Stimulated activated CD4-positive, alpha-beta T cell treated with anti-CD3 and anti-CD28 coated beads, Interleukin-15, amount 100 ng/mL, for 1 hour (primary cell): Measurements from ENCODE around the gene ANKRD23.
A peak's percentile ranks its signal among the peaks of the same experiment; 100 is the strongest.

Source experiments
- DNase-seq, 2 donors: peaks; one replicate each; pipeline ENCODE4 v3.0.0-alpha.2; 2020; ENCODE audit warnings: low read depth in 1 of 2, low spot score in 1 of 2

ANKRD23 gene

GRCh38 chr2:96839875-96840850 is 3.7 kb downstream of the ANKRD23 start:
- no peak for DNase-seq

DNA sequence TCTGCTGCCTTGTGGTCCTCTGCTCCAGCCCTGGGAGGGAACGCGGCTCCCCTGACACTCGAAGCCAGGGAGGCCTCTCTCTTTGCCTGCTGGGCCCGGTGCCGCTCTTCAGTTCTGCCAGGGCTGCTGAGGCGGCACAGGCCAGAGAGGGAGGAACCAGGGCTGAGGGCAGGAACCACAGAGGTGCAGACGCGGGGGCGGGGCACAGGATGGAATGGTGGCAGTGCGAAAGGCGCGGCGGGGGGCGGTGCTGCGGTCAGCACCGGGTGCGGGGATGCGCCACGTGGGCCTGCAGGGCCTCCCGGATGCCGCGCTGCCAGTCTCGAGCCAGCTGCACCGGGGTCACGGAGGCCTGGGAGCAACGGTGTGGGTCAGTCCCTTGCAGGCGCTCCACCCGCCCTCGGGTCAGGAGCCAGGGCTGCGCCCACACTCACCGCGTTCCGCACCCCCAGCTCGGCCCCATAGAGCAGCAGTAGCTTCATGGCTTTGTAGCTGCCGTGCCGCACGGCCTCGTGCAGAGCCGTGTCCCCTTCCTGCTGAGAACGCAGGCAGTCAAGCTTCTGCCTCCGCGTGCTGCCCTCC is 4.4 kb downstream of the ANKRD23 start:
- DNase-seq = peak; percentile 61

DNA sequence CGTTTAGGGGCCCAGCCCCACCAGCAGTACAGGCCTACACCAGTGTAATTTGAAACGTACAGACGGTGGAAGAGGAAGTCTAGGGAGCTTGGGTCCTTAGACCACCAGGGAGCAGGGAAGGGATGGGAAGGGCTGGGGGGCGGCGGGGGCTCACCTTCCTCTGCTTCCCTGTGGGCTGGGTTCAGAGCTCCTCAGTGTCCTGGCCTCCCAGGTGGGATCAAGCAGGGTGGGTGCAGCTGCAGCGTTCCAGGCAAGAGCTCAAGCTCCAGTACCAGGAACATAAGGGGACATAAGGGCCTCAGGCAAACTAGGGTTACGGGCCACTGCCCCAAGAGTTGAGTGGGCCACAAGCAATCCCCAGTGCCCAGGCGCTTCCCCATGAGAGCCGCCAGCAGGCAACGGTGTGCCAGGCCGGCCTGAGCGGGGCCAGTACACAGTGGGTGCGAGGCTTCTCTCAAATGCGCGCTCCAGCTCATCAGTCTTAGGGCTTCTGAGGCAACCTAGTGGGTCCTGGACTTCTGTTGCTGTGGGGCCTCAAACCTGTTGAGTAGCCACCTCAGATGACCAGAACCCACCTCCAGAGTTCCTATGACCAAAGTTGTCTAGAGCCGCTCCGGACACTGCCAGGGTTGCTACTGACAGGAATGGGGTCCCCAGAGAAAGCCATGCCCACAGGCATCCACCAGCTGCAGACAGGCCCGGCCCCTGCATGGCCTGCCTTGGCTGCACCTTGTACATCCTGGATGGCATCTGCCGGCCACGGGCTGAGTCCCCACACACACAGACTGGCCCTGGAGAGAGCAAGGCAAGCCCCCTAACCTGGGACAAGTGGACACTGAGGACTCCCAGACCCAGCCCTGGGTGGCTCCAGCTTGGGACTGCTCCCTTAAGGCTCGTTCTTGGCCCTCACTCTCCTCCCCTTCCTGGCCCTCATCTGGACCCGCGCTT is 5.2 kb downstream of the ANKRD23 start:
- DNase-seq = no peak

DNA sequence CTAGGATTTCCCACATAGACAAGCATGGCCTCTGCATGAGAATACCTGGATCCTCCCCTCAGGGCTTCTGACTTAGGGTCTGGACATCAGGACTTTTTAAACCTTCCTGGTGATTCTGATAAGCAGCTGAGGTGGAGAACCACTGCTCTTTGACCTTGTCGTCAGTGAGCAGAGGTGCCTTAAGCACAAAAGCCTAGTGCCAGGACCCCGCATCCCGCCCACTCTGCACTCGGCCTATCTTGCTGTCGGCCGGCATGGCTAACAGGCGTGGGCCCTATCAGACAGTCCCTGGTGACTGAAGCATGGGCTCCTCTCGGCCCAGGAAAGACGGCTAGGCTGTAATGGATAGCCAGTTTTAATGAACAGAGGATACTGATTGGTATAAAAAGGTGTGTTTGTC is 6.2 kb downstream of the ANKRD23 start:
- DNase-seq = no peak

GRCh38 chr2:96835830-96836229 is 8.0 kb downstream of the ANKRD23 start:
- DNase-seq = no peak

- DNase-seq = no peak
These were observed 10.9 kb downstream of the ANKRD23 start for GRCh38 chr2:96832754-96833507.

DNA sequence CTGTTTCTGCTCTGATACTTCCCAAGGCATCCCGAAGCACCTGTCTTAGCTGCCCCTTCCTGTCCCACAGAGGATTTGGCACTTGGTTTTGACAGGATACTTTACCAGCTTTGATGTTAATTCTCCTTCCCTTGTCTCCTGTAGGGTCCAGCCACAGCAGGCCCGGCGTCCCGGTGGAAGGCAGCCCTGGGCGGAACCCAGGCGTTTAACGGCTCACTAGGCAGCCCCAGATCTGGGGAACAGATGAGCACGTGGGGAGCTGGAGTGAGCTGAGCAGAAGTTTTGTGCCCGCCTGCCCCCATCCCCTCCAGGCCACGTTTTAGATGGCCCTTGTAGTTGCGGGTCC is 11.4 kb downstream of the ANKRD23 start:
- DNase-seq = no peak

- no peak for DNase-seq
These were observed 12.1 kb downstream of the ANKRD23 start for GRCh38 chr2:96831679-96832078.

GRCh38 chr2:96830044-96830562 is 13.7 kb downstream of the ANKRD23 start:
- no peak for DNase-seq

- DNase-seq = no peak
These were observed 14.9 kb downstream of the ANKRD23 start for GRCh38 chr2:96828874-96829273.

DNA sequence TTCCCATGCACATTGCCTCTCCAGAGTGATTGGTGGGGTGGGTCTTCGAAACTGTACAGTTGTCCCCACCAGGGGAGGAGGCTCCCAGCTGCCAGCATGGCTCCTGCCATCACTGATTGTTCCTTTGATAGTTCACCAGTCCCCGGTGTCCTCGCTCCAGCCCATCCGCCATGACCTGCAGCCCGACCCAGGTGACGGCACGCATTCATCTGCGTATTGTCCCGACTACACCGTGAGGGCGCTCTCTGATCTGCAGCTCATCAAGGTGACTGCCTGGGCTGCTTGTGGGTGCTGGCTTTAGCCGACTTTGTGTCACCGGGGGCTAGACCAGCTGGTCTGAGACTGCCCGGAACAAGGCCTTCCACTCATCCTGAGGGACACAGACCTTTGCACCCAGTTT is 15.4 kb downstream of the ANKRD23 start:
- no peak for DNase-seq

- no peak for DNase-seq
These were observed 17.1 kb downstream of the ANKRD23 start for GRCh38 chr2:96826546-96827278.

DNA sequence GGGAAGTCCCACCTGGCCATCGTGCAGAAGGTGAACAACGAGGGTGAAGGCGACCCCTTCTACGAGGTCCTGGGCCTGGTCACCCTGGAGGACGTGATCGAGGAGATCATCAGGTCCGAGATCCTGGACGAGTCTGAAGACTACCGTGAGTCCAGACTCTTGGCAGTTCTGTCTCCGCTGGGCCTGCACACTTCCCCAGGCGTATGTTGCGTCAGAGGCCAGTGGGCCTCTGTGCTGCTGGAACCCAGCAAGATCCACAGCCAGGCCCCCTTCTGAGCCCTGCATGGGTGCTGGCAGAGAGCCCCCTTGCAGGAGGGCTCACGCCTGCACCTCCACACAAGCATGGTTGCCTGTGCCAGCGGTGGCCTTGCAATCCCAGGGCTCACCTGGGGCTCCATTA is 18.8 kb downstream of the ANKRD23 start:
- DNase-seq = no peak

GRCh38 chr2:96824079-96824870 is 19.5 kb downstream of the ANKRD23 start:
- no peak for DNase-seq

GRCh38 chr2:96823198-96823597 is 20.6 kb downstream of the ANKRD23 start:
- no peak for DNase-seq

- no peak for DNase-seq
These were observed 21.0 kb downstream of the ANKRD23 start for GRCh38 chr2:96822786-96823185.

GRCh38 chr2:96821113-96821675 is 22.6 kb downstream of the ANKRD23 start:
- DNase-seq = no peak

DNA sequence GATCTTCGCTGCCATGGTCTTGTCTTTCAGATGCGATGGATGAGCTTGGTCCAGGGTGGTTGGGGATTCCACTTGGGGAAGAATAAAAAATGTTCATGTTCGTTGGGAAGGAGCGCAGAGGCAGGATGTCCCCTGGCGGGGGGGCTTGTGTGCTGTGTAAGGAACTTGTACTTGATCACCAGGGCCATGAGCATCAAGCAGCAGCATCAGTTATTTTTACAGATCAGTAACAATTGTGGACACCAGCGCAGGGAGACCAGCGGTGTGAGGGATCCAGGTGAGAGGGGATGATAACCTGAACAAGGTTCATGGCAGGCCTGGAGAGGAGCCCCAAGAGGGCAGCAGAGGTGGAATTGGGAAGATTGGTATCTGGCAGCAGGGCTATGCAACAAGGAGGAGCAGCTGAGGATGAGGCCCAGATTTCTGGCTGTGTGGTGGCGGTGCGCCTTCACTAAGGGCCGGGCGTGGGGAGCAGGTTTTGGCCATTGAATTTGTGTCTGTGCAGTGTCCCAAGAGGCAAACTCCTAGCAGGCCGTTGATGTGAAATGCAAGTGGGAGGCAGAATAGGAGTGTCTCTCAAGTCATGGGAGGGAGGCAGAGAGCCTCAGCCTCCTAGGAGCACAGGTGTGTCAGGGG is 23.8 kb downstream of the ANKRD23 start:
- no peak for DNase-seq
